M059J (cell line): ENCODE measurements around the gene XRCC6. TPM values are rescaled to one million over a fixed set of nuclear protein-coding genes. Genes with fewer than 3 reads are reported as not detected.
"Not testable (repeated sequence)": the region's sequence is repeated elsewhere in the genome, so short reads cannot be mapped to it uniquely, and the experiment has no call there.

Source experiments
- DNase-seq: peaks from one replicate; pipeline ENCODE4 v3.0.0-alpha.2; 2012; ENCODE audit warnings: low read depth
- total RNA-seq: library from RNA; depleted of rRNA; stranded (reverse); fragments of >200 nt; shearing (Covaris generic); gene quantifications from 2 replicates; pipeline ENCODE4 v1.2.3, GENCODE V29; 2014; rRNA removed

The XRCC6 gene
- total RNA-seq, 1 experiment from 2014 or later = 392 TPM

DNA sequence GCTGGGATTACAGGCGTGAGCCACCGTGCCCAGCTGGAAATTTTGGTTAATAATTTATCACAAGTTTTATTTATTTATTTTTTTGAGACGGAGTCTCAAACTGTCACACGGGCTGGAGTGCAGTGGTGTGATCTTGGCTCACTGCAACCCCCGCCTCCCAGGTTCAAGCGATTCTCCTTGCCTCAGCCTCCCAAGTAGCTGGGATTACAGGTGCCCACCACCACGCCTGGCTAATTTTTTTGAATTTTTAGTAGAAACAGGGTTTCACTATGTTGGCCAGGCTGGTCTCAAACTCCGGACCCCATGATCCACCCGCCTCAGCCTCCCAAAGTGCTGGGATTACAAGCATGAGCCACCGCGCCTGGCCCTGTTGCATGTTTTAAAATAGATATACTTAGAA lies 65.8 kb downstream of the XRCC6 start:
- DNase-seq = not testable (repeated sequence)

DNA sequence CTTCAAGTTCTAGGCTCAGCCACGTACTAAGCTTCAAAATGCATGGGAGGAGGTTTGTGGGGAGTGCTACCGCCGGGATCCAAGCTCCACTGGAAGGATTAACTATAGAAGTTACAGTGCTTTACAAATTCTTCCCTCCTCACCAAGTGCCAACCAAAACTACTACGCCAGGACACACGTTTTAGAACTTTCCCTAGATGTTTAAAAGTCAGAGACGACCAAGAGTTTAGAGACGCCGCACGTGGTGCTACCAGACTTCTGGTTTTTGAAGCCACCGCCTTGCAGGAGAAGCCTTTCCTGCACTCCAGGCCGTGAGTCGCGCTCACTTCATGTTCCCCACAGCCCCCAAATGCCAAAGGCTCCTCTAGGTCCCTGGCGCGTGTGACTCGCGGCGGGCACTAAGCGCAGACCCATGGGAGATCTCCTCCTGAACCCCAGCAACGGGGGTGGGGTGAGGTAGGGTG lies 66.8 kb downstream of the XRCC6 start:
- DNase-seq = peak; percentile 37

DNA sequence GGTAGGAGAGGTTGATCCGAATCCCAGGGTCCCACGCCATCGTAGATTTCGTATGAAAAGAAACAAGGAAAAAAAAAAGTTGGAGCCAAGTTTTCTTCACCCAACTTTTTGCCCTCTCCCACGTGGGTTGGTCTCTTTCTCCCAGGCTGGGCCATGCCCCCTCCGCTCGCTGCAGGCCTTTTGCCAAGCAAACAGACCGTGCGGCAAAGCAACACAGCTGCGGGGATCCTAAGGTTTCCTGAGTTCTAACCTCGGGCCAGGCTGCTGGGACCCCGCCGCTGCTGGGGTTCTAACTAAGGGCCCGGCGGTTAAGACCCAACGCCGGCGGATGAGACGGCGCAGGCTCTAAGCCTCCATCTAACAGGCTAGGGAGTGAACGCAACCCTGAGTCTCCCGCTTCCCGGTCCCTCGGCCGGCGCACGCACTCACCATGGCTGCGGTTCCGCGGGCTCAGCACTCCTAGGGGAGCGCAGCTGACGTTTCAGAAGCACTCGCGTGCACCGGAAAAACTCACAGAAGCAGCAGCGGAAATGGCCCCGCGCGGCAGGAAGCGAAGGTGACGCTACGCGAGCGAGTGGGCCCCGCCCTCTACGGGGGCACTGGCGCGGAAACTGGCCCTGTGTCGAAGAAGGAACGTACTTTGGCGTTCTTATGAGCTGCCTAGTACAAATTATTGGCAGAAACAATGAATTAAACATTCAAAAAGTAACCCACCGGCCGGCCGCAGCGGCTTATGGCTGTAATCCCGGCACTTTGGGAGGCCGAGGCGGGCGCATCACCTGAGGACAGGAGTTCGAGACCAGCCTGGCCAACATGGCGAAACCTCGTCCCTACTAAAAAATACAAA lies 67.5 kb downstream of the XRCC6 start, which contains the start of gene SNU13:
SNU13 (minus strand) TSS at position 503 of the 847 bp plus-strand sequence; CDS start at position 432, 71 bp downstream.
- peak; percentile 89 for DNase-seq

DNA sequence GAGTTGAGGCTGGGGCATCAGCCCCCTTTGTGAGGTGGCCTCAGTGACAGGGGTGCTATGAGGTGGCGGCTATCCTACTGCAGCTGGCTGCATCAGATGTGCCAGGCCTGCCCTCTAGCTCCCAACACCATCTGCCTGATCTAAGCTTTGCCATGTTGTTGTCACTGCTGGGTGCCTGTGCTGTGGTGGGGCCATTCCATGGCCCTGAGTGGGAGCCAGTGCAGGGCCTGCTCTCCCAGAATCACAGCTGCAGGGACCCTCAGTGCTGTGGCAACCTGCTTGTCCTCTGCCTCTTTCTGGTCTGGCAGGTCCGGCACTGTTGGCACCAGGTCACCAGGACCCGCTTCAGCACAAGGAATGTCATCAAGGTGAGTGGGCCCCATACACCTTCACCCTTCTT lies 69.4 kb downstream of the XRCC6 start:
- no peak for DNase-seq

DNA sequence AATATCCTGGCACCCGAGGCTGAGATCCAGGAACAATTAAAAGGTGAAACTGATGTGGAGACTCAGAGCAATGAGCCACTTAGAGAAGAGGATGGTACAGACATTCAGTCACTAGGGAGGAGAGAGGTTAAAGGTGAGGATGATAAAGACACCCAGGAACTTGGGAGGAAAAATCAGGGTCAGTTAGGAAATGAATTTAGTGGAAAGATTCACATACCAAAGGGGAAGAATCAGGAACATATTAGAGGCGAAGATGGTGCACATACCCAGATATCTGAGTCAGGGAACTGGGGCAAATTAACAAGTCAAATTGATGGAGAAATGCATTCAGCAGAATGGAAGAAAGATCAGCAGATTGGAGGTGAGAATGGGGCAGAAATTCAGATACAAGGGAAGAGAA lies 74.1 kb downstream of the XRCC6 start:
- DNase-seq = no peak

DNA sequence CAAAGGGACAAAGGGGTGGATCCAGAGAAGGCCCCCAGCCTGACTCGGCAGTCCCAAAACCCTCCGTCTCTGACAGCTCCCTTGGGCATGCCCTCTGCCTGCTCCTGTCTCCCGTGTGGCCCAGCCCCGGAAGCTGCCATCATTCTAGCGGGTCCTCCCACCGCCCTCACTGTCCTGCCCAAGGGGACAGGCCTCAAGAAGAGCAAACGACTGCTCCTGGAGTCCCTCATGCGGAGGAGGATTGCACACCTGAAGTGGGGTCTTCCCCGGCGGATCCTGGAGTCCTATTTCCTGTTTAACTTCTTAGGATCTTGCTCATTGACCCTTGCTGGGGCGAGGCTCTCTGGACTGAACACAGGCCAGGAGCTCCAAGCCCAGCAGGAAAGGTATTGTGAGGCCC lies 75.6 kb downstream of the XRCC6 start:
- DNase-seq = no peak

DNA sequence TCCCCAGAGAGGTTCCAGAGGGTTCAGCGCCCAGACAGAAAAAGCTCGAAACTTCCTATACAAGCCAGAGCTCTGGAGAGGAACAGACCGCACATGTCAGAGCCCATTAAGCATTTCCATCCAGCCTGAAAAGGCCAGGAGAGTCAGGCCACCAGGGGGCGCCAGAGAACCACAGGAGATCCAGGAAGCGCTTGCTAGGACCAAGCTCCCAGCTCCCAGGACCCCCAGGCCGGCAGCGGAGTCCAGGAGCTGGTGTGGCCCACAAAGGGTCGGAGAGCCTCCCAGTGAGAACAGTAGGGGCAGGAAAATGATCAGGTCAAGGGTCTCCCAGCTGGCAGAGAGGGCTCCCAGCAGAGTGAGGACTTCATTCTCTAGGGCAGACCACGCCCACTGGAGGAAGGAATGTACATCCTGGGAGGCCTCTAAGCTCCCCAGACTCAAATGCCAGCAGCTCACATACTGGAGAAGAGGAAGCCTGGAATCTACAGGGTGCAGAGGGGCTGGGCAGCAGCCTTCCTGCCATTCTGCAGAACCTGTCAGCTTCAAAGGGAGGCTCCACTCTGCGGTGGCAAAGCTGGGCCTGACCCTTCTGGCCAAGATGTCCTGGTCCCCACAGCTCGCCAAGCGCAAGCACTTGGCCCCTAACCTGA lies 76.2 kb downstream of the XRCC6 start:
- peak; percentile 73 for DNase-seq

DNA sequence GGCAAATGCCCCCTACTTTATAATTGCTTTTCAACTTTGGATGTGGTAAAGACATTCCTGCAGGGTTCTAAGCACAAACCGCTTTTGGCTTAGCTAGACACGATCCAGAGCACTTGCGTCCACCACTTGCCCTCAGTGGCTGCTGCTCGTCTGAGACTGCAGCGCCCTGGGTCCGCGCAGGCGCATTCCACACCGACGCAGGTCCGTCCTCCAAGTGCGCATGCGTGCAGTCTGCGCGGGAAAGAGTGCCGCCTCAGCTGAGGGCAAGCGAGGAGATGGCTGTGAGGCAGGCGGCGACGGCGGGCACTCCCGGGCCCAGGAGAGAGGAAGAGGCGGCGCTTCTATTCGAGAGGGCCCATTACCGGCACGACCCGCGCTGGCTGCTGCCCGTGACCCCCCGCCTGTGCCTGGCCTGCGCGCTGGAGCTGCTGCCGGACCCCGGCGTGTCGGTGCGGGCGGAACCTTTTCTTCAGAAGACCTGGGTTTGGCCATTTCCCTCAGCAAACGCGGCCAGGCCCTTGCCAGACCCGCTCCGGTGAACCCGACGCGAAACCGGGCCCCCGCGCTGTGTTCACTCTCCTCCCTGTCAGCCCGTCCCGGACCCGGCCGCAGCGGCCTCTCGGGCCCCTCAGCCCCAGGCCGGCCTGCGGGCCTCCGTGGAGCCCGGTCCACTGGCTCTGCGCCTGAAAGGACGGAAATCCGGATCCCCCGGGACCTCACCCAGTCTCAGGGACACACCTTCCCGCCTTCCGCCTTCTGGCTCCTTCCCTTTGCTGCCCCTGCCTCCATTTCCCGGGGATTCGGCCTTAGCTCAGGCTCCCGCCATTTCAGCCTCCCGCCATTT lies 78.4 kb downstream of the XRCC6 start, which contains the start of gene MEI1:
MEI1 (plus strand) TSS at position 240 of the 844 bp plus-strand sequence; CDS start at position 276, 36 bp downstream.
- DNase-seq = no peak

DNA sequence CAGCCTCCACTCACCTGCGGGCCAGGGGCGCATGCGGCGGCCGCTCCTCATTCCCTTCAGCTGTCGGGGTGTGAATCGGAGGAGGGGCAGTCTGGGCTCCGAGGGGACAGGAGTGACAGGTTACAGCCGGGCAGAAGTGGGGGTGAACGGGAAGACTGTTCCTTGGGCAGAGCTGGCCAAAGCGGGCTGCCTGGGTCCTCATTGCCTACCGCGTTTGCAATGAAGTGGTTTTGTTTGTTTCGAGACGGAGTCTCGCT lies 78.9 kb downstream of the XRCC6 start:
- no peak for DNase-seq

DNA sequence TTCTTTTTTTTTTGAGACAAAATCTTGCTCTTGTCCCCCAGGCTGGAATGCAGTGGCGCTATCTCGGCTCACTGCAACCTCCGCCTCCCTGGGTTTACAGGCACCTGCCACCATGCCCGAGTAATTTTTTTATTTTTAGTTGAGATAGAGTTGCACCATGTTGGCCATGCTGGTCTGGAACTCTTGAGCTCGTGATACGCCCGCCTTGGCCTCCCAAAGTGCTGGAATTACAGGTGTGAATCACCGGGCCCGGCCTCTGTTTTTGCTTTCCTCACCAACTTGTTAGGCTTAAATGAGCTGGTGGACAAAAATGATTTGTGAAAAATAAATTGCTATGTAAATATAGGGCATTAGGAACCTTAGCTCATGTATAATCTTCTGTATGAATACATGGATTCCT lies 81.7 kb downstream of the XRCC6 start:
- no peak for DNase-seq

DNA sequence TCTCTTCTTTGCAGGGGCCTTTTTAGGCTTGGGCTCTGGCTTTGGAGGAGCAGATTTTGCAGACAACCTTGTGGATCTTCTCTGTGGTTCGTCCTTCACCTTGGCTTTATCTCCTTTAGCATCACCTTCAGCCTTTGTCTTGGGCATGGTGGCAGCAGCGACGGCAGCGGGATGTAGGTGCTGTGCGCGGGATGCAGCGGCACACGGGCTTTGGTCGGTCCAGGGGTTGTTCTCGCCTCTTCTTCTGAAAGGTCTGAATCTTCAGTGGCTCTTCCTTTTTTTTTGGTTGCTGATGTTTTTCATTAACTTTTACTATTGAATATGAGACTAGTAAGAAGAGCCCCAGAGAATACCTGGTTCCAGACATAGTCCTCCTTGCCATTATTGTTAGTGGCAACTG lies 88.2 kb downstream of the XRCC6 start:
- DNase-seq = no peak

DNA sequence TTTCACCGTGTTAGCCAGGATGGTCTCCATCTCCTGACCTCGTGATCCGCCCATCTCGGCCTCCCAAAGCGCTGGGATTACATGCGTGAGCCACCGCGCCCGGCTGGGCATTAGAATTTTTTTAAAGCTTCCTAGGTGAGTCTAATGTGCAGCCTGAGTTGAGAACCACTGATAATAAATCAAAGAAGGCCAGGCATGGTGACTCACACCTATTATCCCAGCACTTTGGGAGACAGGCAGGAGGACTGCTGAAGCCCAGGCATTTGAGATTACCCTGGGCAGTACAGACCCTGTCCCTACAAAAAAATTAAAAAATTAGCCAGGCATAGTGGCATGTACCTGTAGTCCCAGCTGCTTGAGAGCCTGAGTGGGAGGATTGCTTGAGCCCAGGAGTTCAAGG lies 91.9 kb downstream of the XRCC6 start:
- peak; percentile 61 for DNase-seq

Other genes starting within 250 kb of the XRCC6 start
- gene TEF, start 239.4 kb upstream of the XRCC6 start, total RNA-seq = 7.6 and 12.0 TPM in 2 replicates
- gene TOB2, start 174.5 kb upstream of the XRCC6 start, total RNA-seq = 10.1 and 19.0 TPM in 2 replicates
- 42.8 and 69.0 TPM in 2 replicates for gene PHF5A, start 152.6 kb upstream of the XRCC6 start, total RNA-seq
- 28.1 and 43.7 TPM in 2 replicates for gene ACO2, start 152.2 kb upstream of the XRCC6 start, total RNA-seq
- 21.5 and 22.5 TPM in 2 replicates for gene POLR3H, start 76.8 kb upstream of the XRCC6 start, total RNA-seq
- 0.25 TPM in 1 of 2 replicates, not detected in the other for gene CSDC2, start 60.3 kb upstream of the XRCC6 start, total RNA-seq
- 13.4 and 15.8 TPM in 2 replicates for gene PMM1, start 31.5 kb upstream of the XRCC6 start, total RNA-seq
- 20.0 and 26.0 TPM in 2 replicates for gene DESI1, start 252 bp upstream of the XRCC6 start, total RNA-seq
- 77.7 and 96.3 TPM in 2 replicates for gene SNU13, start 67.6 kb downstream of the XRCC6 start, total RNA-seq
- gene MEI1, start 78.2 kb downstream of the XRCC6 start, total RNA-seq = 0.30 TPM in 1 of 2 replicates, not detected in the other
- gene CCDC134, start 179.4 kb downstream of the XRCC6 start, total RNA-seq = 10.3 and 12.0 TPM in 2 replicates
- gene SREBF2, start 211.8 kb downstream of the XRCC6 start, total RNA-seq = 30.3 and 44.9 TPM in 2 replicates